Measurements from ENCODE around the gene NCAPD3. TPM values are rescaled to one million over a fixed set of nuclear protein-coding genes. Genes with fewer than 3 reads are reported as not detected.

Gene NCAPD3
- total and polyA plus RNA-seq, 9 of the 15 experiments (the other 6 are each of a cell fraction or from before 2014, with no cell fraction given): 23.6 to 80.6 (median 58.6) TPM

- TF ChIP-seq AFF1 (IDR thresholded peaks at IDR 0.05; ENCODE audit: low read depth in 1 of 2, partially characterized antibody in 2 of 2) (peak in 1 of 2 experiments; percentile 97), CTBP1 (IDR thresholded peaks at IDR 0.05; ENCODE audit: borderline replicate concordance) (peak; percentile 72), ZNF57 (CRISPR knock-in tag; IDR thresholded peaks at IDR 0.05) (no peak), RCOR1 (IDR thresholded peaks at IDR 0.05; ENCODE audit: borderline replicate concordance in 1 of 2, low read depth in 2 of 2, low read length in 2 of 2) (no peak; a peak in 1 of 4 replicates), ZFP36 (IDR thresholded peaks at IDR 0.05; ENCODE audit: low read depth, low read length, partially characterized antibody) (no peak), TCF7L2 (IDR thresholded peaks at IDR 0.05; ENCODE audit: low read depth, low read length) (no peak), GTF2F1 (IDR thresholded peaks at IDR 0.05; ENCODE audit: low read depth, low read length) (no peak), ZNF445 (CRISPR knock-in tag; IDR thresholded peaks at IDR 0.05; ENCODE audit: low read depth) (no peak), SMAD3 (CRISPR knock-in tag; conservative IDR thresholded peaks at IDR 0.05) (no peak; the same call in 1 of the 2 replicates), CBX1 (IDR thresholded peaks at IDR 0.05; ENCODE audit: low read depth) (no peak), SIN3B (IDR thresholded peaks at IDR 0.05; ENCODE audit: low read depth) (no peak; the same call in 1 of the 2 replicates), ZNF639 (CRISPR knock-in tag; conservative IDR thresholded peaks at IDR 0.05 in 1 of 2, IDR thresholded peaks at IDR 0.05 in 1 of 2) (no peak), MYNN (IDR thresholded peaks at IDR 0.05) (no peak), MYNN (CRISPR knock-in tag; IDR thresholded peaks at IDR 0.05) (no peak), BRCA1 (IDR thresholded peaks at IDR 0.05) (no peak), BRCA1 (CRISPR knock-in tag; IDR thresholded peaks at IDR 0.05) (no peak), ZNF217 (CRISPR knock-in tag; IDR thresholded peaks at IDR 0.05) (no peak), KLF10 (CRISPR knock-in tag; IDR thresholded peaks at IDR 0.05) (no peak), BRF2 (IDR thresholded peaks at IDR 0.05; ENCODE audit: borderline replicate concordance, insufficient read depth, insufficient read length) (no peak), ZBTB2 (IDR thresholded peaks at IDR 0.05) (0 out of 2 replicates have a peak, but pooled peaks have one; percentile 51), TARDBP (IDR thresholded peaks at IDR 0.05) (no peak)
Observed at GRCh38 chr11:134253188-134253993, 29.6 kb upstream of the NCAPD3 start, which contains the start of the genes ACAD8 and THYN1 (continued).
